ENCODE results near the gene MAFB. TPM values are rescaled to one million over a fixed set of nuclear protein-coding genes. Genes with fewer than 3 reads are reported as not detected.

MAFB gene
- total RNA-seq, 1 donor = 1.5 TPM

DNA sequence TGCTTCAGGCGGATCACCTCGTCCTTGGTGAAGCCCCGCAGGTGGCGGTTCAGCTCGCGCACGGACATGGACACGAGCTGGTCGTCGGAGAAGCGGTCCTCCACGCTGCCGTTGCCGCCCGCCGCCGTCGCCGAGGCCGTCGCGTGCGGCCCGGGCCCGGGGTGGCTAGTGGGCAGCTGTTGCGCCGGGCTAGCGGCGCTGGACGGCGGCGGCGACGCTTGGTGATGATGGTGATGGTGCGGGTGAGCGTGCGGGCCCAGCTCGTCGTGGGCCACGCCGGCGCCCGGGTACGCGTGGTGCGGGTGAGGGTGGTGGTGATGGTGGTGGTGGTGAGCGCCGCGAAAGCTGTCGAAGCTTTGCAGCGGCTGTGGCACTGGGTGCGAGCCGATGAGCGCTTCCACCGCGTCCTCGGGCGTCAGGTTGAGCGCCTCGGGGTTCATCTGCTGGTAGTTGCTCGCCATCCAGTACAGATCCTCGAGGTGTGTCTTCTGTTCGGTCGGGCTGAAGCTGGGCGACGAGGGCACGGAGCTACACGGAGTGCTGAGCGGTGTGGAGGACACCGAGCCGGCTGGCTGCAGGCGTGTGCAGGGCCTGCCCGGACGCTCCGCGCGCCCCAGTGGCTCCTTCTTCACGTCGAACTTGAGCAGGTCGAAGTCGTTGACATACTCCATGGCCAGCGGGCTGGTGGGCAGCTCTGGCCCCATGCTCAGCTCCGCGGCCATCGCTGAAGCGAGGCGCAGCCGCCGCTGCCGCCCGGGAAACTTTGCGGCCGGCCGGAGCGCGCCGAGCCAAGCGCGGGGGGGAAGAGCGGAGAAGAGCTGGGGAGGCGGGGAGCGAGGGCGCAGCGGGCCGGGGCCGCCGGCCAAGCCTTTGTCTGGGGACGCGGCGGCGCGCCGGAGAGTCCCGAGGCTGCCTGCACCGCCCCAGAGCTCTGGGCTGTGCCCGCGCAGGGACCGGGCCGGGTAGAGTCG lies 622 bp downstream of the MAFB start:
- TF ChIP-seq, protein P1, sequence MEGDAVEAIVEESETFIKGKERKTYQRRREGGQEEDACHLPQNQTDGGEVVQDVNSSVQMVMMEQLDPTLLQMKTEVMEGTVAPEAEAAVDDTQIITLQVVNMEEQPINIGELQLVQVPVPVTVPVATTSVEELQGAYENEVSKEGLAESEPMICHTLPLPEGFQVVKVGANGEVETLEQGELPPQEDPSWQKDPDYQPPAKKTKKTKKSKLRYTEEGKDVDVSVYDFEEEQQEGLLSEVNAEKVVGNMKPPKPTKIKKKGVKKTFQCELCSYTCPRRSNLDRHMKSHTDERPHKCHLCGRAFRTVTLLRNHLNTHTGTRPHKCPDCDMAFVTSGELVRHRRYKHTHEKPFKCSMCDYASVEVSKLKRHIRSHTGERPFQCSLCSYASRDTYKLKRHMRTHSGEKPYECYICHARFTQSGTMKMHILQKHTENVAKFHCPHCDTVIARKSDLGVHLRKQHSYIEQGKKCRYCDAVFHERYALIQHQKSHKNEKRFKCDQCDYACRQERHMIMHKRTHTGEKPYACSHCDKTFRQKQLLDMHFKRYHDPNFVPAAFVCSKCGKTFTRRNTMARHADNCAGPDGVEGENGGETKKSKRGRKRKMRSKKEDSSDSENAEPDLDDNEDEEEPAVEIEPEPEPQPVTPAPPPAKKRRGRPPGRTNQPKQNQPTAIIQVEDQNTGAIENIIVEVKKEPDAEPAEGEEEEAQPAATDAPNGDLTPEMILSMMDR (IDR thresholded peaks at IDR 0.05; ENCODE audit: insufficient read depth, low read length) = no peak
- DNase-seq (ENCODE audit: low read depth) = peak; percentile 16
- H3K4me3 ChIP-seq (ENCODE audit: low read depth, low read length) = peak overlapping the region; percentile 56

DNA sequence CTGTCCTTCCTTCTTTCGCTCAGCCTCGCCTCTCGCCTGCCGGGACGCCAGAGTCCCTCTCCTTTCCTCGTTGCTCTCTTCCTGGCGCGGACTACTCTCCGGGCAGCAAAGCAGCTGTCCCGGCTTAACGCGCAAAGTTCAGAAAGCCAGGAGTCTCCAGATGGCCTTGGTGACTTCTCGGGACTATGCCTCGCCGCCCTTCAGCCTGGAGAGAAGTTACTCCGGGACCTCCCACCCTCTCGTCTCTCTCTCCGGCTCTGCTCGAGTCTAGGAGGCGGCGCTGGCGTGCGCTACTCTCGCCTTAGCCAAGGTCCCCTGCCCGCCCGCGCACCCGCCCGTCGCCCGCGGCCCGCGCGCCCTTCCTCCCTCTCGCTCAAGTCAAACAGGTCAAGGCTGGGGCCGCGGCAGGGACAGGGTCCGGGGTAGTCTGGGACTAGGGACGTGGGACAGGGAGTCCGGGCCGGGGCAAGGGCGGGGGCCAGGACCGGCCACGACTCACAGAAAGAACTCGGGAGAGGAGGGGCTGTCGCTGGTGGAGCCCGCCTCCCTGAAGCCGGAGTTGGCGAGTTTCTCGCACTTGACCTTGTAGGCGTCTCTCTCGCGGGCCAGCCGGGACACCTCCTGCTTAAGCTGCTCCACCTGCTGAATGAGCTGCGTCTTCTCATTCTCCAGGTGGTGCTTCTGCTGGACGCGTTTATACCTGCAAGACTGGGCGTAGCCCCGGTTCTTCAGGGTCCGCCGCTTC lies 1.5 kb downstream of the MAFB start:
- DNase-seq (ENCODE audit: low read depth) = peak; percentile 11
- peak overlapping the region; percentile 55 for H3K4me3 ChIP-seq (ENCODE audit: low read depth, low read length)
- TF ChIP-seq, protein P1 (IDR thresholded peaks at IDR 0.05; ENCODE audit: insufficient read depth, low read length) = no peak

DNA sequence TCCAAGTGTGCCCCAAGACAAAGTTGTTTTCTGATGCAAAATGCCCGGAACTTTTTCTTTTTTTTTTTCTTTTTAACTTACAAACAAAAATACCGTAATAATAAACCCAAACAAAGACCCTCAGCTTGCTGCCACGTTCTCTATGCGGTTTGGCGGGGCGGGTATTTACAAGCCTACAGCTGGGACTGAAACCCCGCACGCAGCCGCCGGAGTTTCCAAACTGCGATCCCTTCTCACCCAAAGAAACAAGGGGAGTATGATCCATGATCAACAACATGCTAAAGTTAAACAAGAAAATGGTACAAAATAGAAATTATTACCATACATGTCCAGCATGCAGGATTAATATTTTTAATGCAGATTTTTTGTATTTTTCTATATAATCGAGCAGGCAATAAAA lies 2.1 kb downstream of the MAFB start:
- TF ChIP-seq, protein P1 (IDR thresholded peaks at IDR 0.05; ENCODE audit: insufficient read depth, low read length) = no peak

DNA sequence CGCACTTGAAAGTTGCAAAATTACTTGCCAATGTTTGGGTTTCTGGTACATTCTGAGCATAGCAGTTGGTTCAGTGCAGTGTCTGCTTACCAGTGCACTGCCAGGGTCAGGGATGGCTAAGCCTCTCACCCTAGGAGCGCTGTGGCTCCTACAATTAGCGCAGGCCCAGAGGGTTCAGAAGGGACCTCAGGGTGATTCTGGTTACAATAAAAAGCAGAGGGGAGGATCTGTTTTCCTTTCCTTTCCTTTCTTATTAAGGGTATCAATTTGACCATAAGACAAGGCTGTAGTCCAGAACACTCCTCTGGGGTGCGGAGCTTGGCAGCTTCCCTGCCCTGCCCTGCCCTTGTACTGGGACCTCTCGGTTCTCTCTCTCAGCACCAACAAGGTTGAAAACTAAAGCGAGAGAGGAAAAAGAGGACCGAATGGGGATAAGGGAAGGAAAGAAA lies 2.6 kb downstream of the MAFB start:
- no peak for DNase-seq (ENCODE audit: low read depth)
- H3K4me3 ChIP-seq (ENCODE audit: low read depth, low read length) = peak overlapping the region; percentile 13
- TF ChIP-seq, protein P1 (IDR thresholded peaks at IDR 0.05; ENCODE audit: insufficient read depth, low read length) = no peak

More for the DNA sequence above, 2.1 kb downstream of the MAFB start:
- peak overlapping the region; percentile 55 for H3K4me3 ChIP-seq (ENCODE audit: low read depth, low read length)
- DNase-seq (ENCODE audit: low read depth) = no peak

DNA sequence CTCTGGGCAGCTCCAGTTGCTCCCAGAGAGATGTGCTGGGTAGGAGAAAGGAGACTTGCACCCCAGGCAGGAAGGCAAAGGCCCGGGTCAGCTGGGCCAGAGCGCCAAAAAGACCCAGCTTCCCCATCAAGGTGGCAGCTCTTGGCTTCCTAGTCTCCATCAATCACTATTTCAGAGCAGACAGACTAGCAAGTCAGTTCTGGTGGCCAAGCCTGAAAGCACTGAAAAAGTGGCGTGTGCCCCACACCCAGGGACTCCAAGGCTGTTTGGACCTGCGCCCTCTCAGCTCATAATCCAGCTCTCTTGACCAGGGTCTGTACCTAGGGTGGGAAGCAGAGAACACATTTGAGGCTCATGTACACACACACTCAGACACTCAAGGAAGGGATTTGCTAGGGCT lies 3.7 kb downstream of the MAFB start:
- H3K4me3 ChIP-seq (ENCODE audit: low read depth, low read length) = no peak overlapping the region
- DNase-seq (ENCODE audit: low read depth) = no peak
- TF ChIP-seq, protein P1 (IDR thresholded peaks at IDR 0.05; ENCODE audit: insufficient read depth, low read length) = no peak

DNA sequence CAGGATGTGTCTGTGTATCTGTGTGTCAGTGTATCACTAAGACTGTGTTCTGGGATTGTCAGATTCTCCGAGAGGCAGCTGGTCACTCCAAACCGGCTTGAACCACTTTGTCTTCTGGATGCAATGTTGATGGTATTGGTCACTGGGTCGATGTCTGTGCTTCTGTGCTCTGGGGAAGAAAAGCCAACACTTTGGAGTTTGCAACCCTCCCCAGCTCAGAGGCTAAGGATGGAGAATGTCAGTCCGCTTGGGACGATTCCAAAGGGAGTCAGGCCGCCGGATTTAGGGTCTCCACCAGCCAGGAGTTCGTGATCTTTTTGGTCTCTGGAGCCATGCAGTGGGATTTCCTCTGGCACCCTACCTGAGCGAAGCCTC lies 5.2 kb downstream of the MAFB start:
- TF ChIP-seq, protein P1 (IDR thresholded peaks at IDR 0.05; ENCODE audit: insufficient read depth, low read length) = no peak
- H3K4me3 ChIP-seq (ENCODE audit: low read depth, low read length) = no peak overlapping the region
- no peak for DNase-seq (ENCODE audit: low read depth)
